ENCODE results near the gene LGR4.

- TF ChIP-seq CTCF (IDR thresholded peaks at IDR 0.05) (no peak), EZH2 (IDR thresholded peaks at IDR 0.05; ENCODE audit: borderline replicate concordance, insufficient read depth, low read depth, low read length, poor library complexity, severe bottlenecking) (no peak)
These were observed 80.1 kb downstream of the LGR4 start for GRCh38 chr11:27392278-27393114.
